ENCODE measurements around the gene AFF3.

The AFF3 gene

GRCh38 chr2:99833586-99834201 is 308.7 kb downstream of the AFF3 start:
- DNase-seq = no peak

GRCh38 chr2:99832926-99833325 is 309.5 kb downstream of the AFF3 start:
- no peak for DNase-seq

GRCh38 chr2:99831772-99832171 is 310.6 kb downstream of the AFF3 start:
- no peak for DNase-seq

- DNase-seq = peak in 6 of 51 donors; percentile 2 to 14 (median 7)
Measured at GRCh38 chr2:99827296-99827999, 314.9 kb downstream of the AFF3 start.

DNA sequence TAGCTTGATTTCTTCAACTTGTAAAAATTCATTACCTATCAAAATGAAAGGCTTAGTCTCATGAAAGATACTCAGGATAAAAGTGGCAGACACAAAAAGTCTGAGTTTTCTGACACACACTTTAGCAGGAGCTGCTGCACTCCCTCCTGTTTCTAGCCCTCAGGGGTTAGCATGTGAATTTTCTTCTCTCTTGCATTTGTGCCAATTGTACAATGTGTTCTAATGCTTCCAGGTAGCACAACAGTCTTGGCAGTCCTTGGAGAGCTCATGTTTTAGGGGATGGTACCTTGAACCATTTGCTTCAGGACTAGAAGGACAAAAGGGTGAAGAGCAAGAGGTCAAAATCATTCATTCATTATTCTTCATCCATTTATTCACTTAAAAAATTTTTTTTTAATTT is 316.8 kb downstream of the AFF3 start:
- no peak for DNase-seq

DNA sequence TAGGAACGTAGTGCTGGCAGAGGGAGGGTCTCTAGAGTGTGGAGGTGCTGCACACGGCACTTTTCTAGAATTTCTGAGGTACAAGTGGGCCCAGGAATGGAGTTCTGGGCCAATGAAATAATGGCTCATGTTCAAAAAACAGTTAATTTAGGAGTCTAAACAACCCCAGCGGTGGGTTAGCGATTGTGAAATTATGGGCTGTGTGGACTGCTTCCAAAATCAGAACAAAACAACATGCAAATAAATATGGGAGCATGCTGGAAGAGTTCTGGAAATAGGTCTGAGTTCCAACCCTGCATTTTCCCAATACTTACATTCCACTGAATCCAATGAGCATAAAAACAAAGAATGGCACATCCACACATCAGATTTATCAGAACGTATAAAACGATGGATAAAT is 317.6 kb downstream of the AFF3 start:
- no peak for DNase-seq

DNA sequence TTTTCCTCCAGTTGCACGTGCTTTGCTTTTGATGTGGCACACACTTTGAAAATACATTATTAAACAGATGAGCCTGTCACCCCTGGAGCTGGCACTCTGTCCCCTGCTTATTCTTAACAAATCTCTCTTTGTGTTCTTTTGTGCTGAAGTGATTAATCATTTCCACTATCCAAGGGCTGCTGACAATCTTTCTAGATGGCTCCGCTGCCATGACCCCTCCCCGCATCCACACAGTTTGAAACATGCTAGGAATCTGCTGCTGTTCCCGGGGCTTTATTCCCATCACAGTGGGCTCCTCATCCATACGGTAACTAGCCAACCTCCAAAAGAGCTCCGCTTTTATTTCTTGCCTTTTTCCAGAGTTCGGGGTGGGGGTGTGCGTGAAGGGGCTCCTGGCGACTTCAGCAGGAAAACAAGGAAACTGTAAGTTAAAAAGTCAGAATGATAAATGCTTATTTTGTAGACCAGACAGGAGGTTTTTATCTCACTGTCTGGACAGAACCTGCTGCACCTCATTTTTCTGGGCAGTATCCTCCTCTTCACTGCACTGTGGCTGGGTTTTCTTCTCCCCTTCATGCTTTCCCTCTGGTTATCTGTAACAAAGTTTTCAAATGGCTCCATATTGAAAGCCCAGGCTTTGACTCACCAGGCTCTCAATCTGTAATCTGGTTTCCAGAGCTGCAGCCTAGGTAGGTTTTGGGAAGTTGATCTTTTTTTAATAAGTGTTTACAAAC is 319.7 kb downstream of the AFF3 start:
- DNase-seq = no peak

DNA sequence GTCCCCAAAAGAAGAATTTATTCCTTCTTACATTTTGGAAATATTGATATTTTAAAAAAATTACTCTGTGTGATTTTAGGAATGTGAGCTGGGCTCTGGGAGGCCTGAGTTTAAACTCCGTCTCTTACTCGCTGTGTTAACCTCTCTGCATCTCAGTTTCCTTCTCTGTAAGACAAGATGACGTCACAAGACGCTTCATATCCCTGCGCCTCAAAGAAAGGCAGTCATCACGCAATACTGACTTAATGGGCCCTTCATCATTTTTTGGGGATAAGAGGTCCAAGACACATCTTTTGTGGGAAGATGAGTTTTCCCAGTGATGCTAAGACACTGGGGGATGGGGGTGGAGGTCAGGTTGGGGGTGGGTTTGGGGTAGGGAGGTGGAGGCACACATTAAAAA is 320.4 kb downstream of the AFF3 start:
- DNase-seq = no peak

DNA sequence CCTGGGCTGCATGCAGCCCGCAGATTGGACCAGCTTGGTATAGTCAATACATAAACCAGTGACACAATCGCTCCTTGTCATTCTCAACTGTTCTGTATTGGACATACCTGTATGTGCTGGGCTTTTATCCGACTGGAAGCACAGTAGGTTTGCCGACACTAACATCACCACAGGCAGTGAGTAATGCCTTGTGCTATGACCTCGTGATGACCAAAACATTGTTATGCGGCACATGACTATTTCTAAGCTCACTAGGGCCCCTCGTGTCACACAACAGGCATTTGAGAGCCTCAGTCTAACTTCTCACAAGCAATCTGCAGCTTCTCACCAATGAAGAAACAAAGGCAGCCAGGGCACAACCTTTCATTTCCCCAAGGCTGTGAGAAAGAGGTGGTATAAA is 320.8 kb downstream of the AFF3 start:
- no peak for DNase-seq

- no peak for DNase-seq
Measured at GRCh38 chr2:99821039-99821438, 321.4 kb downstream of the AFF3 start.

- DNase-seq = no peak
Measured at GRCh38 chr2:99819766-99820165, 322.6 kb downstream of the AFF3 start.

DNA sequence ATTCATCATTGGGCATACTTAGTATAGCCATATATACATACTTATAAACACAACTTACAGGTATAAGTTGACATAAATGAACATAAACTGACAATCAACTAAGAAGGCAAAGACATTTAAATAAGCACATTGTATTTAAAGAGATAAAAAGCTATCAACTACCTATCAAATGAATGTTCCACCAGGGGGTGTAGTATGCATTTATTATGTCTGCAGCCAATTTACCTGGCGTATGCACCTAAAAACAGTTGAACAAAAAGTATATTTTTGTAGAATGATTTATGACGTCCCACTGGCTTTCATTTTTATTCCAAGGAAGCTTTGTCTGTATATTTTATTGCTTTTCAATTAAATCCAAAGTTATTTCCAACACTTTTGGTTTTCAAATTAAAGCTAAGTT is 323.5 kb downstream of the AFF3 start:
- DNase-seq = no peak

DNA sequence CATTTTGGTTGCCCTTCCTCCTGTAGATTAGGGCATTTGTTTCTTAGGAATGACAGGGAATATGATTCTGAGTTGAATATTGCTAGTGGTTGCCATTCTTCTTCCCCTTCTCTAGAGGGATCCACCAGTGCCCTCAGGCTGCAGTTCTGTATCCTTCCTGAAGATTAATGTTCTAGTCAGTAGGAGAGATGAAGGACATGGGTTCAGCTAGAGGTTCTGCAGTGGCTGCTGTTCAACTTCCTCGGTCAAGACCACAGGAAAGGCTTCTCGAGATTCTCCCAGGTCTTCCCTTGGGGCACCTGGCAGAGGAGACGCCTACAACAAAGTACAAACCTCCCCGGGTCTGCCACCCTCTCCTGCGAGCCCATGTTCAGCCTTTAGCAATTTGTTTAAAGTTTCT is 325.5 kb downstream of the AFF3 start:
- no peak for DNase-seq

- DNase-seq = no peak
Measured at GRCh38 chr2:99812426-99812825, 330.0 kb downstream of the AFF3 start.

DNA sequence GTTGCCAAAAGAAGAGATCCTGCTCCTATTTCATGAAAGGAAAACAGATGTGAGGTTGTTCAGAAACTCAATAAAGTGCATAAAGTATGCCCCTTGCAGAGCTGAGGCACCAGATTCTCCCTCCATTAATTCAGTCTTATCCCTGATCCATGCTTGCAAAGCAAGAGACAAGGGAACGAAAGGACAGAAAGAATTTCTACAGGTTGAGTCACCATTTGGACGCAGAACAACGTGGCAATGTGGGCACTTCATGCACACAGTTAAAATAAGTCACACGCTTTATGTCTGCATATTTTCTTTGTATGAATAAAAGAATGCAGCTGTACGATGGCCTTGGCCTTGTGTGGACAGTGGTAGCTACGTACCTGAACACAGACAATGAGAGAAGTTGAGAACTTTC is 330.8 kb downstream of the AFF3 start:
- DNase-seq = no peak

DNA sequence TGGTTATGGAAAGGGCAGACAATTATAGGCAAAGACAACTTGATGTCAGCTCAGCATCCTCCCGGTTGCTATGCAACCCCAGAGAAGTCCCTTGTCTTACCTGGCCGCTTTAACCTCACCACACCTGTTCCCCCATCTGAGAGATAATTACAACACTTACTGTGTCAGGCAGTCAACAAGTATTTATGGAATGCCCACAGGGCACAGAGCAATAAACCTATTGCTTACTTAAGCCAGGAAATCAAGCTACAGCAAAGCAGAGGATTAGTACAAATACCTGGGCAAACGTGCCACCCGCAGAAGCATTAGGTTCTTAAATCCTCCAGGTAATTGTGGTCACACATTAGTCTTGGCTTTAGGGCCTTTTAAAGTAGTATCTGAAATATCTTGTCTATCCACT is 332.2 kb downstream of the AFF3 start:
- no peak for DNase-seq

DNA sequence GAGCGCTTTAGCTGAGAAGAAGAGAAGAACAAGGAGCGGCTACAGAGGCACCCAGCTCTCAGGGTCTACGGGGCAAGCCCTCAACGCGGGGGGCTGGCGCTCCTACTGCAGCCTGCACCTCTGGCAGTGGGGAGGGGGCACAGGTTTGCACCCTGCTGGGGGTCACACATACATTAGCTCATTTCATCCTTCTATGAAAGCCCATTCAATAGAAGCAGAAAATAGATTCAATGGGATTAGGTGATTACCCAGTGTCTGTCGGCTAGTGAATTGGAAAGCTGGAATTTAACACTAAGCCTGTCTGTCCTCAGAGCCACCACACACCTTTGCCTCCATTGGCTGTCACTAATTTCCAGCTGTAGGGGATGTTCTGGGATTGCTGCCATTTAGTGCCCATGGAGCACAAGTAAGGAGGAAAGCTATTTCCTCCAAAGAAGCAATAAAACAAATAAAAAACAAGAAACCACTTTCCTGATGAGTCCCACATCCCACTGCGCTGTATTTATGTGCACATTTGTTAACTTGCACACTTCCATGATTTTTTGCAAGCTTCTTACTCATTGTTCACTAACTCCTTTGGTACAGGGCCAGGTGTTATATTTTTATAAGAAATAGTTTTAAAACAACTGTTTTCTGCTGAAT is 333.0 kb downstream of the AFF3 start:
- no peak for DNase-seq

- no peak for DNase-seq
Measured at GRCh38 chr2:99808361-99809200, 333.8 kb downstream of the AFF3 start.

DNA sequence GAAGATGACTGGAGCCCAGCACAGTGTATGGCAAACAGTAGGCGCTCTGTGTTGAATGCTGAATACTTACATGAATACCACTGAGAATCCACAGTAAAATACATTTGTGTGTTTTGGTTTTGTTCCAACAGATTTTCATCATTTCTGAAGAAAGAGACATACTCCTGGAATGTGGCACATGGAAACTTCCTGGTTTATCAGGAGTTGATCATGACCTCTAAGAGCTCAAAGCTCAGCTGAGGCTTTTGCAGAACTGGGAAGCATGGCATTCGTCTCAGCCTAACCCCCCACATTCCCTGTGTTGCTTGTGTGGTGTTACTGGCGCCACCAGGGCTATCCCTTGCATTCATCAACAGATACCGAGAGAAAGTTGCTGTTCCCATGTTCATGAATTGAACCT is 335.6 kb downstream of the AFF3 start:
- DNase-seq = no peak

DNA sequence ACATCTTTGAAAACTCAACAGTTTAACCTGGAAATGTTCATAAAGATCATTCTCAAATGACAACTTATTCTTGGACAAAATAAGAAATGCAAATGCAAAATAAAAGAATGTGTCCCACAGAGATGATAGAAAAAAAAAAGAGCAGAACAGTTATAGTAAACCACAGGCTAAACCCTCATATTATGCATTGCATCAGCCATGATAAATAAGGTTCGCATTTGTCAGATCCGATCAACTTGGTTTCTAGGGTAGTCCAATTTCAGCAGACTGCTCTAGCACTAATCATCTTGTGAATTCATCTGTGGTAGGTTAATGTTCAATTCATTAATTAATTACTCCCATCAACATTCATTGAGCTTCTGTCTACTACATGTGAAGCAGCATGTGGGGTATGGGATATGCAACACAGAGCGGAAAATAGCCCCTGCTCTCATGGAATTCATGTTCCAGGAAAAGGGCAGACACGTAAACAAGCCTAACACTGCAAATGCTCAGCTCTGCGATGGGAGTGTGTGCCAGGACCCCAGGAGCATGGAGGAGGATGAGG is 336.4 kb downstream of the AFF3 start:
- DNase-seq = peak in 1 of 51 donors; percentile 23

GRCh38 chr2:99803846-99804245 is 338.5 kb downstream of the AFF3 start:
- DNase-seq = no peak
